HG03066 (cell line): Measurements from ENCODE around the gene DLX6.

Experiments used
- ATAC-seq: cut with Tn5 transposase; IDR thresholded peaks from one replicate; pipeline ENCODE4 v1.9.1; 2021; ENCODE audit warnings: low read depth; ENCODE audit not compliant: unreplicated experiment

DLX6 gene

DNA sequence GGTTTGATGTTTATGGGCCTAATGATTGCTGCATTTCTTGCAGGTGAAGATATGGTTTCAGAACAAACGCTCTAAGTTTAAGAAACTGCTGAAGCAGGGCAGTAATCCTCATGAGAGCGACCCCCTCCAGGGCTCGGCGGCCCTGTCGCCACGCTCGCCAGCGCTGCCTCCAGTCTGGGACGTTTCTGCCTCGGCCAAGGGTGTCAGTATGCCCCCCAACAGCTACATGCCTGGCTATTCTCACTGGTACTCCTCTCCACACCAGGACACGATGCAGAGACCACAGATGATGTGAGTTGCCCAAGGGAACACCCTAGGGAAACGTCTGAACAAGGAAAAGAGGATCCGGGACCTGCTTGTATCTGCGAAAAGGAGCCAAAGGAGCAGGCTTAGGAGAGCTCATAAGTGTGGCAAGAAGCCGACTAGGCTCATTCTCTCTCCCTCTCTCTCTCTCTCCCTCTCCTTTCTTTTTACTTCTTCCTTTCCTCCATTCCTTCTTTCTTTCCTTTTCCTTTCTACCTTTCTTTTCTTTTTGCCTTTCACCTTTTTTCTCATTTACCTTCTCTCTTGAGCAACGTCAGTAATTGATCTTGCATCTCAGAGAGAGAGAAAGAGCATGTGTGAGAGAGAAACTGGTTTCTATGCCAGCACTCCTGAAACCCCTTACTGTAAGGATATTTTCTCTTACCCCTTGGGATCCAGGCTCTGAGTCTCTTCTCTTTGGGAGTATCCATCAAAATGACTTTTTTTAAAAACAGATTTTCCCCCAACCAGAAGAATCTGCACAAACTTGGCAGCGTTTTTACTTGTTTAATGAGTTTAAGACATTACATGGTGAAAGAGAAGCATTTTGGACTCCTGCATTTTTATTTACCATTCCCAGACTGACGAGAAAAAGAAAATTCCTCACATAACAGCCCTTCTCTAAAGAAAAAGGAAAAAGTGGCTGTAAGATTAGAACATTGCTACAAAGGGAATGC lies 4.7 kb downstream of the DLX6 start:
- ATAC-seq, result no peak

DNA sequence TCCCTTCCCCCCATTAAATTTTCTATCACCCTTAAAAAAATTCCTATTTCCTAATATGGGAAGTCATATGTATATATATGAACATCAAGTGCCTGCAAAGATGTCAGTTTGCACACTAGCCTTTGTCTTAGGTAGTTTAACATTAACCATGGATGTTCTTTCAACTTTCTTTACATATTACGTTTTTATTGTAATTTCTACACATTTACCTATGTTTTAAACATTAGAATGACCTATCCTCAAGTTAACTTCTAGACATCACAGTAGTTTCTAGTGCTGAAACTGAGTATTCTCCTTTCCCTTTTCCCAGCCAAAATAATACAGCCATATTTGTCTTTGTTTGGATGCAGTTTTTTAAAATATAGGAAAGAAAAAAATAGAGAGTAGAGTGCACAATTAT lies 5.8 kb downstream of the DLX6 start:
- ATAC-seq, result no peak

DNA sequence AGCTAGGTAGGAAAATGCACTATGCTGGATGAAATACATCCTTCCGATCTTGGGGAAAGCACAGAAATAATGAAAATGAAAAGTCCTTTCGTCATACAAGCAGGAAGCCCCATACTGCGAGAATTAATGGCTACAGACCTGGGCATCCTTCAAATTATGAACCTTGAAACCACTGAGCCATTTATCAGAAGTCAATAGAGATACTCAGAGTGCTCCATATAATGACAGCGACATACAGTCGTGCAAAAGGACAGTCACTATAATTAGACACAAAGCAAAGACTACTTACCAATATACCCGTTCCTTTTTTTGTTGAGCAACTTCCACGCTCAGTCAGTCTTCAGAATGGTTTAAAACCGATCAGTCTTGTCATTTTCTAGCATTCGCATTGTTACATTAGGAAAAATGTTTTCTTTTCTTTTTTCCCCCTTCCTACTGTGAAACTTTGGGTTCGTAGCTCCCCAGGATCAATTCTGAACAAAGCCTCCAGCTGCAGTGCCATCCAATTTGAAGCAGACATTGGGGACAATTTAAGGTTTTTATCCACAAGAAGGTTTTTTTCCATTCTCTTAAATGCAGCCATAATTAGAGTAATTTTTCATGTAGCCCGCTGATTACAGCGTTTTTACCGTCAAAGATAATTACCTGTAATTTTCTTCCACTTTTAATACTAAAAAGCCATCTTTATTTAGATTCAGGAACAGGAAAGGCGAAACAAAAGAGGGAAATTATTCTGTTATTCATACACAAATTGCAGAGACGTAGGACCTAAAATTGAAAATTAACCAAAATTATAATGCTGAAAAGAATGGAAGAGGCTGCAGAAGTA lies 6.4 kb downstream of the DLX6 start:
- no peak for ATAC-seq

DNA sequence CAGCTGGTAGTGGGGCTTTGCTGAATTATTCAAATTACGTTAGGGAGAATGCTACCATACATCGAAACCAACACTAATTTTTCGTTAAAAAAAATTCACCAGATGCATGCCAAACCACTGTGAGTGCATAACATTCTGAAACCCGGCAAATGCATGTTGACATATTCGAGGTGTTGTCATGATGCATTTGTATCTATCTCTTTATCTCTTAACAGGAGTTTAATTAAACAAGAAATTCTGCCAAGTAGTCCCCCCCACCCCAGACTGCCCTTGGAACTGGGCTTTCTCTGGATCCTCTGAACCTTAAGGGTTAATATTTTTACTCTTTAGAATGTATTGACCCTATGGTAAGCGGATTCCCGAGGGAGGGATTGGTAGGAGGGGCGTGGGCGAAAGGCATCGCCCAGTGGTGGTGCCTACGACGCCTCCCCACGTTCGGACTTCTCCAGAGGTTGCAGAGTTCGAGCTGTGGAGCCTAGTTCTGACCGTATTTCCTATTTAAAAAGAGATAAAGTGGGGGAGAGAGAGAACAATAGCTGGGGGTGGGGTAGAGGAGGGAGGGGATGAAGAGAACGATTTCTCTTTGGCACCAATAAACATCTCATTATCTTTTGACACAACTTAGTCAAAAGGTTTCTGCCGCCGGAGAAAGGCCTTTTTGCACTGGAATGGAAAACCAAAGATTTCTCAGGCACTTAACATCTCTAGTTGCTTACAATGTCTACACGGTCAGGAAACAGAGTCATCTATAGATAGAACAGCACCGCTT lies 7.2 kb downstream of the DLX6 start:
- no peak for ATAC-seq

DNA sequence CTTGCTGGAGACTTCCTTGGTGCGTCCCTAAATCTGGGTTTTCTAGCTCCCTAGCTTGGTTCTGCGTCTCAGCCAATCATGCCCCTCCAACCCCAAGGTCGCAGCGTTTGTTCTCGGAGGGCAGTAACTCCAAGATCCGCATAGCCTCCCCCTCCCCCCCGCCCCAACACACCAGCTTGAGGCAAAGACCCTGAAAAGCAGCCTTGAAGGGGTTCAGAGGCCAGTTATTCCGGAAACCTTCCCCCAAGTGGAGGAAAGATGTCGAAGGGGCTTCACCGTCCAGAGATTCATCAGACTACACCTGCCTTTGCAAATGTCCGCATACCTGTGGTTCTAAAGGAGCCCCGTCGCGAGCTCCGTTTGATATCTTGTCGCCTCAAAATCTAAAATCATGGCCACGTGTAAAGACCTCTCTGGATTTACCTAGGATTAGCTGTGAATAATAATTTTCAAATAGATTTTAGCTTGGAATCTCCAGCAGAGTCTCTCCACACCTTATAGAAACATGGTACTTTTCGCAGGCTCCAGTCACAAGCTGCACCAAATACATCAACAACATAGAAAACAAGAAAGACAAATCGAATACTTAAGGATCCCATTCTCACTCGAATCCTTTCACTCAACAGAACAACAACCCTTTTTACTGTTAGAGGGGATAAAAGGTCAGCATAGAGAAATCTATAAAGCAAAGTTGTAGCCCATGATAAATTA lies 7.9 kb downstream of the DLX6 start:
- no peak for ATAC-seq

DNA sequence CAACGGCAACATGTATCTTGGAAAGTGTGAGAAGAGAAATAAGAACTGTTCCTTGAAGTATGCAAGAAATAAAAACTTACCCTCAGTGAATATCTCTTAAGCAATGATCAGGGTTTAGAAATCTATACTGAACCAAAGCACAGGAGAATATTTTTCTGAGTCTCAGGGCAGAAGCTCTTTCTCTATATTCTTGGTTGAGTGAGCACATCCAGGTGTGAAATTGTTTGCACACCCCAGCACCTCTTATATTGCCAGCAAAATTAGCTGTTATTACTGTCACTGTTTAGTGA lies 8.4 kb downstream of the DLX6 start:
- no peak for ATAC-seq

DNA sequence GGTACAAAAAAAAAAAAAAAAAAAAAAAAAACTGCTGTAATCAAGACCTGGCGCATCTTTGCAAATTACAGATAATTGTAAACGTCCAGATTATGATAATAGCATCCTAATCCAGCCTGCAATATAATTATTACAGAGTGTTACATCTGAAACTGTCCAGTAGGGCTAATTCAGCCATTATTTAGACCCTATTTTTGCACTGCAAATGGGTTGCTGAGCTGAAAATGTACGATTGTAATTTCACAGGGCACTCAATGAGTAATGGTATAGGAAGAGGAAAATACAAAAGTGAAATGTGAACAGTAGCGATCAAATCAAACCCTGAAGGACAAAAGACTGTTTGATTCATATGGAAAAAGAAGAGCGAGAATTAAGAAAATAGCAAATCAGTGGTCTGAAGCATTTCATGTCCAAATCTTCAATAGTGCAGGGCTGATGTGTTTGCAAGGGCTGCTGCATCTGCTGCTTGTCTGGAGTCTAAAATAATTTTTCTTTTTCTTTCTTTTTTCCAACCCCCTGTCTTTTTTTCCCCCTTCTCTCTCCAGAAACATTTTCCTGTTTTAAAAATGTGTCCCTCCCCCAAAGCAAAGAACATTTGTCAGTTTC lies 8.9 kb downstream of the DLX6 start:
- ATAC-seq, result no peak

DNA sequence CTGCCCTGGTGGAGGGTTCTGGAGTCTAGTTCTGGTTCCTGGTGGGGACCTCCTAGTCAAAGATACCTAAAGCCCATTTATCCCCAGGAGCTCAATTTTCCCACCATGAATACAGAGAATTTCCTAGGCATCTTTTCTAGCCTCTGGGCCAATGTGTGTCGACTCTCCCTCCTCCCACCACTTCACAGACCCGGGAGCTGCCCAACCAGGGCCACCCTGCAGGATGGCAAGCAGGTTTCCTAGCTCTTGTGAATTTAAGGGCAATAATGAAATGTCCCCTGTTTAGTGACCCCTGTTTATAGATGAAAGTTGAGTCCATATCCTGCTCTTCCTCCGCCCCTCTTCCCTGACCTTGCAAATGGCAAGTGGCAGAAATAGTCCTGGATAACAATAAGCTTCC lies 9.9 kb downstream of the DLX6 start:
- ATAC-seq, result no peak

DNA sequence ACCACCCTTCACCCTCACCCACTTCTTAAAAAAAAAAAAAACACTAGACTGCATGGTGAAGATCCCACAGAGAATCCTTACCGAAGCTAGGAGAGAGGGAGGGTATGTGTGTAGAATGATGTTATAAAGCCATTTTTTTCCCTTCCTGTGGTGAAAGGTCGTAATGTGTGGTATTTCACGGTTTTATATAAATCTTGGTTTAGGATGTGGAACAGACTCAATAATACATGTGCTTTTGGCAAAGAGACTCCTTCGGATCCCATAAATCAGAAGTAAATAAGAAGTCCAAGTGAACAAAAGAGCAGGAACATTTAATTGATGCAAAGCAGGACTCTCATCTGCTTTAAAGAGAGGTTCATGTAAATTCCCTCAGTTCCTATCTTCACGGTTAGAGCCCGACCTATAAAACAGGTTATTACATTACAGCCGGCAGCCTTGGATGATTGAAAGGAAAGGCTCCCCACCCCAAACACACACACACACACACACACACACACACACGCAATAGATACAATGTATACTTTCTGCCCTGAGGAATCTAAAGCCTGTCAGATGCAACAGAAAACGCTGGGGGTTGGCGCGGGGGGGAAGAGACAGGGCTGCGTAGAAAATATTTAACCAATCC lies 10.5 kb downstream of the DLX6 start:
- ATAC-seq, result no peak

DNA sequence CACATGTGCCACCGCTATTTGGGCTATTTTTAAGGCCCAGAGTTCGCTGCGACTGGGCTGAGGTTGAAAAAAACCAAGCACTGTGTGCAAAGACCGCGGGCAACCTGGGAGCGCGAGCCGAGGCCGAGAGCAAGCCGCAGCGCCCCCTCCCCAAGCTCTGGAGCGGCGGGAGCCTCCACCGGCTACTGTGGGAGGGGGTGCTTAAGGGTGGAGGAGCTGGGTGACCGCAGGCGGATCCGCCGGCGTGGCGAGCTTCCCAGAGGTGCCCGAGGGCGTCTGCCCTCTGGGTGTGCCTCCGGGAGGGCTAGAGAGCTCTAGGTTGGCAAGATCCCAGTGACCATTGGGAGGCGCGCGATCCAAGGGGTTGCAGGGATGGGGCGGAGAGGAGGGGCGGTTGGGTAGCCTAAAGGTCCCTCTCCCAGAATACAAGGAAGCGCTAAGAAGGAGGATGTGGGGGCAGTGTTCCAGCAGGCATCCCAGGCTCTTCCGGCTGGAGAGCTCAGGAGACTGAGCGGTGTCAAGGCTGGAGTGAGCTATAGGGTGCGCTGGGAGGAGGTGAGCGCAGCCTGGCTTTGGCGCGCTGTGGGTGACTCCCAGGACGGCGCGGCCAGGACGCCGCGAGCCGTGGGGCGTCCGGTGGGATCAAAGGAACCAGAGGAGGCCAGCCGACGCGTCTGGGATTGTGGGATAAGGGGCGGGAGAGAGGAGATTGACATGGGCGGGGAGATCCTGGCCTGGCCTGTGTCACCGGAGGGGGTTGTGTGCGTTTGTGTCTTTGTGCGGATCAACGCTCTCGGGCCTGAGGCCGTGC lies 11.2 kb downstream of the DLX6 start:
- ATAC-seq, result no peak

DNA sequence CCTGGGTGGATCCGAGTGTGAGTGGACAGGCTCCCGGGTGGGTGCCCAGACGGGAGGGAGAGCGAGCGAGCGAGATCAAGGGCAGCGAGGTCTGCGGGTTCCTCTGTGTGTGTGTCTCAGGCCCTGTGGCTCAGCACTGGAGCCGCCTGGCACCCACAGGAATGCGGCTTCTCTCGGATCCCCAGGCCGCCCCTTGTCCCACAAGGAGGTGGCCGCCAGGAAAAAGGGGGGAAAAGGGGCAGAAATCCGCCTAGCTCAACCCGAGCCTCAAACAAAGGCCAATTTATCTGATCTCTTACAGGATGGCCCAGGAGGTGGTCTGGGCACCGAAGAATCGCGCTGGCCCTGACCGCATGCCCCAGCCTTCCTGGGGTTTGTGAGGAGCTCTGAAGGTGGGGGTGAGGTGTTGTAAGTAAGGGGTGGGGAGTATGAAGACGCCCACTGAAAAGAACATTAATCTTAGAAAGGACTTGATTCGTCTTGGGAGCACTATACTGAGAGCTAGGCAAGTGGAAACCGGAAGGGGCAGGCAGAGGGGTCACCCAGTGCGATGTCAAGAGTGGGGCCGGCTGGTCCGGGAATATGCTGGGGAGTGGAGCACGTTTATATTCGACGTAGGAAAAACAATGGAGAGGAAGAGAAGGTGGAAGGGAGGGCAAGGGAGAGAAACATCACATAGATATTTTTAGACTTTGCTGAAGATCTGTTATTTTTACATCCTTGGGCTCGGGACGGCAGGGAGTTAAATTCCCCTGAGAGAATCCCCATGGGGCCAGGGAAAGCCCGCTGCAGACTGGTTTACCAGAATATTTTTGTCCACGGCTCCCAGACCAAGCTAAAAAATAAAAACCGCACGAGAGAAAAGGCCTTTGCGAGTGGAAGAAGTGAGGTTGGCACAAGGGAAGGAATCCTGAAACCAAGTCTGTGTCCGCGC lies 12.1 kb downstream of the DLX6 start:
- ATAC-seq, result no peak

DNA sequence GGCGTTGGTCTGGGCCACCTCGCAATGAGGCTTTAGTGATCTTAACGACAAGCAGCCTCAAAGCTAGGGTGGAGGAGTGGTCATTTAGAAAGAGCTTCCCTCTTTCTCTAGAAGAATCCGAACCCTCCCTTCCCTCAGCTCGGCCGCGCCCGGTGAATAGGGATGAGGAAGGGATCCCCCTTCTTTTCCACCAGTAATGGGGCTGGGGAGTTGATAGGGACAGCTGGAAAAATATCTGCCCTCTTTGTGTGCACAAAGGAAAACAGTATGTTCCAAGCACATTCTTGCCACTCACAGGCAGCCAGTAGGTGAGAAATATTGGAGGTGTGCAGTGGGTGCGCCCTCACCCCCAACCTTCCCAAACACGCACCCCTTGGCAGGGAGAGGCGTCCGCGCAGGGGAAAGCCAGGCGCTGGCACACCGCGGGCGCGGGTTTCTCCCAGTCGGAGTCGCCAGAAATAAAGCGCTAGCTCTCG lies 12.8 kb downstream of the DLX6 start:
- ATAC-seq, result no peak

DNA sequence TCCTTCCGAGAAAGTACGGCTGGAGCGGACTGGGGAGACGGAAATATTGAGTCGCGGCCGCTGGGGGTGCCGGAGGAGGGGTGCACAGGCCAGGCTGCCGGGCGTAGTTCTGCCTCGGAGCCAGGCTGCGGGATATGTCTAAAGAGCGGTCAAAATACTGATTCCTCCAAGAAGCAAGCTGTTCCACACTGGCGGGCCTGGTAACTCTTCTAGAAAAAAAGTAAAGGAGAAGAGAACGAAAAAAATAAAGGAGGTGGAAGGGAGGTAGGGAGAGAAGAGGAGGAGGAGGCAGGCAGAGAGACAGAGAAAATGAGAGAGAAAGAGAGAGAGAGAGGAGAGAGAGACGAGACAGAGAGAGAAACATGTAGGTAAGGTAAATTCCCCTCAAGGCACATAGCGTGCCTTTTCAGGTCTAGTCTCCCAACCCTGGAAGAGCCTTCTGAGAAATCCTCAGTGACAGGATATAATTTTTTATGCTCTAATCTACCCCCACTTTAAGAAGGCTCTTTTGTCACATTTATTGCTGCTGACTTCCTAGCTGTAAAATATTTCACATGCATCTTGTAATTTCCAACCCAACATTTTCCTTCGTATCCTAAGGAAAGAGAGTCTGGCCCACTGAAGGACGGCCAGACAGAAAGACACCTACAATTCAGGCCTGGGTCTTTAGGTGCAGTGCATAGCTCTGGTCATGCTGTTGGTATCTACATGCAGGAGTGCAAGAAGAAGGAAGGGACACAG lies 13.6 kb downstream of the DLX6 start:
- no peak for ATAC-seq

DNA sequence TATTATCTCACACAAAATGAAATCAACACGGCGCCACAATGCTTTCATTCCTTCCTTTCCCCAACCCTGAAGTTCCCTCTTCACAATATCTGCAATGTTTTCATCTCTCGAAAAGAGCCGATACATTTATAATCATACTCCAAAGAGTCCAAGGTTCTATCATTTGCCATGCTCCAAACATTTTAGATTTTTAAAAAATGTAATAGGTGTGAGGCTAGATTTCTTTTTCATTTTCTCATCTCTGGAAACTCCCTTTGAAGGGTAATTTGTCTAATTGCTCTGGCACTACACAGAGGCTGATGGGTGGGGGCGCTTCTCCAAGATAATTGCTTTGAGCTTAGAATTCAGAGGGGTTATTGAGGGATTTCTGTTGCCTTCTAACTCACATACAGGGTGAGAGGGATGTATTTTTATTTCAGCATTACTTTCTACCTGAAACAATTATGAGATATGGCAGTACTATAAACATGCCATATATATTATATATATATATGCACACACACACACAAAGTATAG lies 14.4 kb downstream of the DLX6 start:
- ATAC-seq, result no peak

DNA sequence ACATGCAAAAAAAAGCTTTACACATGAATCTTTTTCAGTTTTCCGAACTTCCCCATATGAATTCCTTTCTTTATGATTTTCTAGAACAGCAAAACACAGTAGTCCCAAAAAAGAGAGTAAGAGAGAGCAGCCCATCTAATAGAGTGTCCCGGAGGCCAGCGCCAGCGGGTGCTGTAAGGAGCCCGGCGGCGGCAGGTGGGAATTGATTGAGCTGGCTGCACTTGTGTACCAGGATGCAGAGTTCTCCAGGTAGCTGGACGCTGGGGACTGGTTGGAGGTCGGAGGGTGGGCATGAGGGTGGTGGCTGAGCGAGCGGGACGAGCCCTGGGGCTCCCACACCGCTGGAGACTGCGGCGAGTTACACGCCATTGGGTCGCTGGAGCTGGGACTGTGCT lies 15.2 kb downstream of the DLX6 start:
- no peak for ATAC-seq

DNA sequence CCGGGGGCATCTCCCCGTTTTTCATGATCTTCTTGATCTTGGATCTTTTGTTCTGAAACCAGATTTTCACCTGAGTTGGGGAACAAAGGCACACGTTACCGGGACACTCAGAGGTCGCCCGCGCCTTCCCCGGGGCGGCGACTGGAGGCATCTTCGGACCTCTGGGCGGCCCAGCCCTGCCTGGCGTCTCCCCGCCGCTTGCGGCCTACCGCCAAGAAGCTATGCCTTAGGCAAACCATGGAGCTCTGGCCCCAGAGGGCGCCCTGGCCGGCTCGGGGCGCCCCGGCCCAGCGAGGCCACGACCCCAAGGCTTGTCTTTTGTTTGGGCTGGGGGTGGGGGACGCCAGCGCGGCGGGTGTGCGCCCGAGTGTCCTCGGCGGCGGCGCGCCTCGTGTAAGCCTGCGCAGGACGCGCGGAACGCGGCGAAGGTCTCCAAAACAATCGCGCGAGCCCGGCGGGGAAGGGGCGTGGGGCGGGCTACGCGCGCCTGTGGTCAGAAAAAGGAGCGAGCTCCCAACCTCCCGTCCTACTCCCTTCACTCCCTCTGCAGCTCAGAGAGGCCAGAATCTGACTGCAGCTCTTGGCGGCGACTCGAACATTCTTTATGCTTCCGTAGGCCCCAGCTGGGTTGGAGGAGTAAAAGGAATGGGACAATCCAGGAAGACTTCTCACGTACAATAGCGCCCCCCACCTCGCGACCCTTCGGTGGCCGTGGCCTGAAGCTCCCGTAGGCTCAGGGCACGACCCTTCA lies 15.8 kb downstream of the DLX6 start:
- ATAC-seq, result no peak
